BLaER1 (cell line): ENCODE measurements around the gene TAOK2.
"Not testable (repeated sequence)": the region's sequence is repeated elsewhere in the genome, so short reads cannot be mapped to it uniquely, and the experiment has no call there.

Experiments
- H3K27ac ChIP-seq: shearing (Covaris generic); formaldehyde crosslinking; 2 replicates; pipeline ENCODE4 v1.8.1; 2022
- H3K27me3 ChIP-seq: shearing (Covaris generic); formaldehyde crosslinking; 2 replicates; pipeline ENCODE4 v1.8.1; 2022
- H3K36me3 ChIP-seq: shearing (Covaris generic); formaldehyde crosslinking; 2 replicates; pipeline ENCODE4 v1.8.1; 2022
- H3K4me1 ChIP-seq: shearing (Covaris generic); formaldehyde crosslinking; 2 replicates; pipeline ENCODE4 v1.8.1; 2022
- H3K4me2 ChIP-seq: shearing (Covaris generic); formaldehyde crosslinking; 2 replicates; pipeline ENCODE4 v1.8.1; 2022
- H3K4me3 ChIP-seq: shearing (Covaris generic); formaldehyde crosslinking; 2 replicates; pipeline ENCODE4 v1.8.1; 2022
- H3K9ac ChIP-seq: shearing (Covaris generic); formaldehyde crosslinking; 2 replicates; pipeline ENCODE4 v1.8.1; 2022
- H3K9me3 ChIP-seq: shearing (Covaris generic); formaldehyde crosslinking; 2 replicates; pipeline ENCODE4 v1.8.1; 2022
- H4K20me1 ChIP-seq: shearing (Covaris generic); formaldehyde crosslinking; 2 replicates; pipeline ENCODE4 v1.8.1; 2022
- Cebpa-rat ChIP-seq: shearing (Covaris generic); IDR thresholded peaks from 2 replicates; pipeline ENCODE4 v1.8.1; 2022

The TAOK2 gene

GRCh38 chr16:29973384-29974246, at the start of gene TAOK2:
TSS of gene TAOK2 (plus strand) at chr16:29973868. CDS start at chr16:29977773, 3,905 bp downstream.
- peak within 1 kb of the TSS; percentile 86 for H3K9ac ChIP-seq
- peak within 1 kb of the TSS; percentile 82 for H3K27ac ChIP-seq
- peaks cover 43% of the 10 kb centered on the region for H4K20me1 ChIP-seq
- H3K36me3 ChIP-seq: peaks cover 60% of the 10 kb centered on the region
- TF ChIP-seq Cebpa-rat: no peak
- peak within 1 kb of the TSS; percentile 85 for H3K4me3 ChIP-seq
- no peaks in the 10 kb centered on the region; the same call in 1 of the 2 replicates for H3K9me3 ChIP-seq
- H3K4me2 ChIP-seq: peak within 1 kb of the TSS; percentile 98
- H3K27me3 ChIP-seq: no peaks in the 10 kb centered on the region
- peaks cover 49% of the 10 kb centered on the region for H3K4me1 ChIP-seq

GRCh38 chr16:29925105-29925756, 48.4 kb upstream of the TAOK2 start:
- H3K27me3 ChIP-seq: no peaks in the 10 kb centered on the region
- H3K4me2 ChIP-seq: peak overlapping the region; percentile 98
- TF ChIP-seq Cebpa-rat: no peak
- H3K36me3 ChIP-seq: peaks cover 34% of the 10 kb centered on the region
- peak overlapping the region; percentile 90 for H3K27ac ChIP-seq
- peak overlapping the region; percentile 86 for H3K9ac ChIP-seq
- peaks cover 34% of the 10 kb centered on the region for H3K4me1 ChIP-seq
- H3K9me3 ChIP-seq: no peaks in the 10 kb centered on the region
- peaks cover 47% of the 10 kb centered on the region for H4K20me1 ChIP-seq
- H3K4me3 ChIP-seq: peak overlapping the region; percentile 99

- H4K20me1 ChIP-seq: peaks cover 38% of the 10 kb centered on the region
- H3K27ac ChIP-seq: peak within 1 kb of the TSS; percentile 90
- H3K36me3 ChIP-seq: peaks cover 26% of the 10 kb centered on the region
- no peaks in the 10 kb centered on the region for H3K27me3 ChIP-seq
- H3K4me3 ChIP-seq: peak within 1 kb of the TSS; percentile 99
- TF ChIP-seq Cebpa-rat: no peak
- no peaks in the 10 kb centered on the region for H3K9me3 ChIP-seq
- H3K4me1 ChIP-seq: peaks cover 34% of the 10 kb centered on the region
- peak within 1 kb of the TSS; percentile 98 for H3K4me2 ChIP-seq
- peak within 1 kb of the TSS; percentile 86 for H3K9ac ChIP-seq
These were observed 47.6 kb upstream of the TAOK2 start, which contains the start of gene KCTD13 for GRCh38 chr16:29925781-29926710. TSS of gene KCTD13 (minus strand) at chr16:29926226. CDS start at chr16:29926033, 193 bp downstream.

GRCh38 chr16:29926711-29927052, 47.0 kb upstream of the TAOK2 start:
- H3K4me1 ChIP-seq: peaks cover 34% of the 10 kb centered on the region
- peaks cover 32% of the 10 kb centered on the region for H4K20me1 ChIP-seq
- peak overlapping the region; percentile 90 for H3K27ac ChIP-seq
- peak overlapping the region; percentile 98 for H3K4me2 ChIP-seq
- H3K4me3 ChIP-seq: peak overlapping the region; percentile 99
- H3K36me3 ChIP-seq: peaks cover 20% of the 10 kb centered on the region
- H3K9ac ChIP-seq: peak overlapping the region; percentile 86
- H3K27me3 ChIP-seq: no peaks in the 10 kb centered on the region
- no peaks in the 10 kb centered on the region for H3K9me3 ChIP-seq
- TF ChIP-seq Cebpa-rat: no peak

- no peaks in the 10 kb centered on the region for H3K9me3 ChIP-seq
- H3K36me3 ChIP-seq: peaks cover 14% of the 10 kb centered on the region
- TF ChIP-seq Cebpa-rat: 0 out of 2 replicates have a peak, but pooled peaks have one; percentile 41
- H3K27me3 ChIP-seq: no peaks in the 10 kb centered on the region
- H3K4me3 ChIP-seq: peak overlapping the region; percentile 99
- H3K27ac ChIP-seq: peak overlapping the region; percentile 90; the same call in 1 of the 2 replicates
- peaks cover 34% of the 10 kb centered on the region for H3K4me1 ChIP-seq
- H4K20me1 ChIP-seq: peaks cover 26% of the 10 kb centered on the region
- H3K9ac ChIP-seq: peak overlapping the region; percentile 86; the same call in 1 of the 2 replicates
- H3K4me2 ChIP-seq: peak overlapping the region; percentile 98
These were observed 46.4 kb upstream of the TAOK2 start for GRCh38 chr16:29927070-29927905.

GRCh38 chr16:29931750-29932149, 41.9 kb upstream of the TAOK2 start:
- peaks cover 24% of the 10 kb centered on the region for H3K4me1 ChIP-seq
- not testable (repeated sequence) for H3K9me3 ChIP-seq, H3K36me3 ChIP-seq, H3K27ac ChIP-seq, H4K20me1 ChIP-seq, H3K9ac ChIP-seq, H3K27me3 ChIP-seq, H3K4me2 ChIP-seq, H3K4me3 ChIP-seq

- Histone ChIP-seq H3K9ac (no peak overlapping the region), H3K36me3 (no peaks in the 10 kb centered on the region), H3K4me2 (no peak overlapping the region), H3K4me3 (no peak overlapping the region), H3K4me1 (0 out of 2 replicates have a peak, but pooled peaks cover 12% of the 10 kb centered on the region), H4K20me1 (no peaks in the 10 kb centered on the region), H3K9me3 (no peaks in the 10 kb centered on the region), H3K27ac (no peak overlapping the region), H3K27me3 (no peaks in the 10 kb centered on the region)
- no peak for TF ChIP-seq Cebpa-rat
These were observed 33.0 kb upstream of the TAOK2 start for GRCh38 chr16:29940656-29941055.

GRCh38 chr16:29943846-29944799, 29.5 kb upstream of the TAOK2 start:
- Histone ChIP-seq H4K20me1 (no peaks in the 10 kb centered on the region), H3K27me3 (no peaks in the 10 kb centered on the region), H3K4me3 (no peak overlapping the region), H3K9ac (no peak overlapping the region), H3K4me1 (0 out of 2 replicates have a peak, but pooled peaks cover 12% of the 10 kb centered on the region), H3K4me2 (no peak overlapping the region), H3K9me3 (peaks cover 4% of the 10 kb centered on the region; the same call in 1 of the 2 replicates), H3K36me3 (no peaks in the 10 kb centered on the region), H3K27ac (no peak overlapping the region)
- no peak for TF ChIP-seq Cebpa-rat
